Smooth muscle cell (in vitro differentiated cells): ENCODE results near the gene ZNF195. TPM values are rescaled to one million over a fixed set of nuclear protein-coding genes. Genes with fewer than 3 reads are reported as not detected.
"Not testable (repeated sequence)": the region's sequence is repeated elsewhere in the genome, so short reads cannot be mapped to it uniquely, and the experiment has no call there.

Experiments used
- DNase-seq: peaks from one replicate; lab custom pipeline; 2025; ENCODE audit not compliant: unreplicated experiment; lab: John Stamatoyannopoulos, UW
- H2AFZ ChIP-seq: fragments of 200-600 bp; sonication (generic); 2 replicates; pipeline ENCODE4 v1.6.0; 2016; ENCODE audit warnings: antibody characterized with exemption, low read depth, mild to moderate bottlenecking
- H3F3A ChIP-seq: fragments of 200-600 bp; sonication (generic); 2 replicates; pipeline ENCODE4 v1.6.0; 2017; ENCODE audit warnings: antibody characterized with exemption, low read depth
- H3K27ac ChIP-seq: fragments of 200-600 bp; sonication (generic); 2 replicates; pipeline ENCODE4 v1.5.1; 2016; ENCODE audit warnings: low read depth, mild to moderate bottlenecking
- H3K27me3 ChIP-seq: fragments of 200-600 bp; sonication (generic); 2 replicates; pipeline ENCODE4 v1.6.1; 2016; ENCODE audit warnings: low read depth, mild to moderate bottlenecking
- H3K36me3 ChIP-seq: fragments of 200-600 bp; sonication (generic); 2 replicates; pipeline ENCODE4 v1.5.1; 2016; ENCODE audit warnings: low read depth
- H3K4me1 ChIP-seq: fragments of 200-600 bp; sonication (generic); 2 replicates; pipeline ENCODE4 v1.5.1; 2016; ENCODE audit warnings: low read depth
- H3K4me2 ChIP-seq: fragments of 200-600 bp; sonication (generic); 2 replicates; pipeline ENCODE4 v1.6.0; 2016; ENCODE audit warnings: mild to moderate bottlenecking
- H3K4me3 ChIP-seq: fragments of 200-600 bp; sonication (generic); 2 replicates; pipeline ENCODE4 v1.5.1; 2016; ENCODE audit warnings: mild to moderate bottlenecking
- H3K79me2 ChIP-seq: fragments of 200-600 bp; sonication (generic); 2 replicates; pipeline ENCODE4 v1.6.0; 2016; ENCODE audit warnings: low read depth, mild to moderate bottlenecking
- H3K9ac ChIP-seq: fragments of 200-600 bp; sonication (generic); 2 replicates; pipeline ENCODE4 v1.6.0; 2016; ENCODE audit warnings: low read depth
- H3K9me3 ChIP-seq: fragments of 200-600 bp; sonication (generic); replicated peaks from 2 replicates; pipeline ENCODE4 v1.5.1; 2016; ENCODE audit warnings: low read depth
- H4K20me1 ChIP-seq: fragments of 200-600 bp; sonication (generic); 2 replicates; pipeline ENCODE4 v1.6.0; 2016; ENCODE audit warnings: low read depth
- CTCF ChIP-seq: fragments of 200-600 bp; sonication (generic); IDR thresholded peaks from 2 replicates; pipeline ENCODE4 v1.5.1; 2017; ENCODE audit warnings: borderline replicate concordance, mild to moderate bottlenecking, antibody characterized with exemption; ENCODE audit not compliant: insufficient read depth, poor library complexity, severe bottlenecking
- WGBS: methylation state at CpG from one replicate; pipeline ENCODE4 v1.1.7; 2016; ENCODE audit warnings: low lambda C conversion rate; 5-methylcytosine and 5-hydroxymethylcytosine counted together
- polyA plus RNA-seq: library from polyadenylated mRNA; unstranded; fragments of >200 nt; fragmentation: Nextera tagmentation; extraction: Ambion mirVana; gene quantifications from 2 replicates; pipeline ENCODE4 v1.2.1, GENCODE V29; 2016
- total RNA-seq: library from RNA; depleted of rRNA; stranded (reverse); fragments of >200 nt; gene quantifications from 2 replicates; pipeline ENCODE4 v1.2.3, GENCODE V29; 2014

The ZNF195 gene
- total and polyA plus RNA-seq, 2 experiments from 2014 or later: 12.0 to 22.0 TPM

- H3K9ac ChIP-seq: no peak overlapping the region
- no peak for TF ChIP-seq CTCF
- H3F3A ChIP-seq: no peaks in the 10 kb centered on the region
- no peaks in the 10 kb centered on the region for H3K27me3 ChIP-seq
- H3K4me2 ChIP-seq: no peak overlapping the region
- no peaks in the 10 kb centered on the region for H4K20me1 ChIP-seq
- no peak overlapping the region for H2AFZ ChIP-seq
- H3K4me1 ChIP-seq: no peaks in the 10 kb centered on the region
- no peaks in the 10 kb centered on the region for H3K79me2 ChIP-seq
- WGBS: 90% methylated on average over 15 of the region's 15 CpGs
- no peak for DNase-seq
- H3K36me3 ChIP-seq: no peaks in the 10 kb centered on the region
- H3K4me3 ChIP-seq: no peak overlapping the region
- H3K9me3 ChIP-seq: no peaks in the 10 kb centered on the region
- no peak overlapping the region for H3K27ac ChIP-seq
Measured at GRCh38 chr11:3412837-3413236, 33.9 kb upstream of the ZNF195 start.

GRCh38 chr11:3408722-3409121 lies 29.8 kb upstream of the ZNF195 start:
- not testable (repeated sequence) for H3K27ac ChIP-seq, H3K27me3 ChIP-seq, H3F3A ChIP-seq, H3K4me1 ChIP-seq, H2AFZ ChIP-seq, H3K9ac ChIP-seq, H3K4me3 ChIP-seq, H3K4me2 ChIP-seq, H3K9me3 ChIP-seq, H4K20me1 ChIP-seq, H3K36me3 ChIP-seq, H3K79me2 ChIP-seq
- 56% methylated on average over 12 of the region's 12 CpGs for WGBS
- peak; percentile 73 for TF ChIP-seq CTCF
- peak; percentile 20 for DNase-seq

DNA sequence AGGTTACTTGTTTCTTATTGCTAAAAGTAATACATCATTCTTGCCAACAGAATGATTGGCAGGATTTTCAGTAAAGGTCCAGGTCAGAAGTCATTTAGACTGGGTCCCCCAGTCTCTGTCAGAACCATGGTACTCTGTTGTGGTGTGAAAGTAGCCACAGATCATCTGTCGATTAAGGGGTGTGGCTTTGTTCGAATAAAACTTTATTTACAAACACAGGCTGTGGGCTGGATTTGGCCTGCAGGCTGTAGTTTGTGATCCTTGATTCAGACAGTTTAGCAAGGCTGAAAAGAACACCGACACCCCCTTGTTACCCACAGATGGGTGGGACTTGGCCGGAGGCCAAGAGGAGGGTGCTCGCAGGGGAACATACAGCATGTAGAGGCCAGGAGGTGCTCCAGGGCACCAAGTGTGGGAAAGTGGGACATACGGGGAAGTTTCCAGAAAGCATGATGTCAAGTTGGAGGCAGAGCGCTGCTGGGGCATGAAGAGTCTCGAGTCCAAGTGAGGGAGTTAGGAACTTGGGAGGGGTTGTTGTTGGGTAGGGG lies 29.2 kb upstream of the ZNF195 start:
- H3K4me1 ChIP-seq, H3F3A ChIP-seq, H3K4me2 ChIP-seq, H3K9me3 ChIP-seq, H3K27me3 ChIP-seq, H3K9ac ChIP-seq, H3K27ac ChIP-seq, H3K36me3 ChIP-seq, H3K4me3 ChIP-seq, H4K20me1 ChIP-seq, DNase-seq, H2AFZ ChIP-seq, H3K79me2 ChIP-seq: not testable (repeated sequence)
- 92% methylated on average over 8 of the region's 8 CpGs for WGBS

GRCh38 chr11:3406937-3407336 lies 28.0 kb upstream of the ZNF195 start:
- not testable (repeated sequence) for H3F3A ChIP-seq, H3K4me2 ChIP-seq, H4K20me1 ChIP-seq, H3K9me3 ChIP-seq, H3K9ac ChIP-seq, DNase-seq, H3K27me3 ChIP-seq, H3K36me3 ChIP-seq, H3K4me1 ChIP-seq, H3K79me2 ChIP-seq, H3K4me3 ChIP-seq, H2AFZ ChIP-seq, H3K27ac ChIP-seq
- 95% methylated on average over 9 of the region's 9 CpGs for WGBS

- DNase-seq, H3K4me2 ChIP-seq, H3K4me1 ChIP-seq, H3K79me2 ChIP-seq, H3K9me3 ChIP-seq, H3F3A ChIP-seq, H3K27ac ChIP-seq, H2AFZ ChIP-seq, H3K36me3 ChIP-seq, H4K20me1 ChIP-seq, H3K4me3 ChIP-seq, H3K9ac ChIP-seq, H3K27me3 ChIP-seq: not testable (repeated sequence)
- WGBS: 88% methylated on average over 17 of the region's 17 CpGs
Measured at GRCh38 chr11:3406223-3406875, 27.4 kb upstream of the ZNF195 start.

GRCh38 chr11:3404076-3404925 lies 25.4 kb upstream of the ZNF195 start:
- not testable (repeated sequence) for H3K4me2 ChIP-seq, DNase-seq, H3K4me3 ChIP-seq, H3K9ac ChIP-seq, H3K27me3 ChIP-seq, H3K79me2 ChIP-seq, H3K36me3 ChIP-seq, H2AFZ ChIP-seq, H3K9me3 ChIP-seq, H3K4me1 ChIP-seq, H4K20me1 ChIP-seq, H3K27ac ChIP-seq, H3F3A ChIP-seq
- 95% methylated on average over 22 of the region's 22 CpGs for WGBS

- not testable (repeated sequence) for DNase-seq, H3K9me3 ChIP-seq, H3K79me2 ChIP-seq, H3K4me3 ChIP-seq, H2AFZ ChIP-seq, H3K4me1 ChIP-seq, H4K20me1 ChIP-seq, H3F3A ChIP-seq, H3K4me2 ChIP-seq, H3K27me3 ChIP-seq, H3K9ac ChIP-seq, H3K36me3 ChIP-seq, H3K27ac ChIP-seq
- 99% methylated on average over 8 of the region's 8 CpGs for WGBS
Measured at GRCh38 chr11:3402861-3403250, 23.9 kb upstream of the ZNF195 start.
